GM12878 (cell line): ENCODE data around the gene SLC35C1. TPM values are rescaled to one million over a fixed set of nuclear protein-coding genes. Genes with fewer than 3 reads are reported as not detected.

Experiments
- ATAC-seq: fragments of 200-7000 bp; cut with Tn5 transposase; 3 replicates; pipeline ENCODE4 v1.9.1; 2020; ENCODE audit warnings: mild to moderate bottlenecking, moderate library complexity
- BruUV-seq: library from RNA; stranded (reverse); fragments of 400-500 nt; replicated peaks from 2 replicates; lab custom pipeline; 2021; lab: Mats Ljungman, UMichigan
- CTCF ChIA-PET: fragments of 300-600 bp; sonication (Branson Sonifier 250); formaldehyde crosslinking; extraction: SDS; loops from one replicate; lab custom pipeline; 2021; ENCODE audit warnings: inconsistent platforms; lab: Yijun Ruan, JAX
- POLR2A ChIA-PET: fragments of 350-600 bp; formaldehyde crosslinking; extraction: SDS; loops from one replicate; lab custom pipeline; 2021; ENCODE audit warnings: inconsistent platforms; lab: Charles Lee
- RAD21 ChIA-PET: fragments of 300-600 bp; sonication (Branson Sonifier 250); formaldehyde crosslinking; loops from one replicate; lab custom pipeline; 2023; ENCODE audit warnings: antibody characterized with exemption; ENCODE audit not compliant: unreplicated experiment; lab: Charles Lee
- SMC1A ChIA-PET: fragments of 300-600 bp; sonication (Branson Sonifier 250); formaldehyde crosslinking; loops from one replicate; lab custom pipeline; 2023; ENCODE audit not compliant: unreplicated experiment, uncharacterized antibody; lab: Charles Lee
- DNase-seq: peaks from one replicate; pipeline ENCODE4 v3.0.0-alpha.2; 2011; ENCODE audit warnings: low read depth, low spot score
- FAIRE-seq: peaks from 3 replicates; lab custom pipeline; 2011; peaks lifted over from hg19 to GRCh38; lab: Jason Lieb, UNC
- H2AFZ ChIP-seq: 2 replicates; pipeline ENCODE4 v1.6.0; 2011; ENCODE audit warnings: low read depth, low read length, control low read depth; ENCODE audit not compliant: control insufficient read depth
- H3K27ac ChIP-seq: 2 replicates; pipeline ENCODE4 v1.5.1; 2011; ENCODE audit warnings: control low read depth; ENCODE audit not compliant: control insufficient read depth, insufficient read depth
- H3K27me3 ChIP-seq, 2 experiments: replicated peaks in 1 of 2; 2 replicates each; pipeline versions ENCODE4 v1.6.0 to v1.6.1; 2011; ENCODE audit warnings: low read length in 1 of 2; ENCODE audit not compliant: control insufficient read depth in 2 of 2, insufficient read depth in 2 of 2
- H3K36me3 ChIP-seq, 2 experiments: 2 replicates each; pipeline ENCODE4 v1.5.1; 2011; ENCODE audit warnings: low read length in 1 of 2; ENCODE audit not compliant: control insufficient read depth in 2 of 2, insufficient read depth in 2 of 2
- H3K4me1 ChIP-seq: 2 replicates; pipeline ENCODE4 v1.6.1; 2011; ENCODE audit warnings: mild to moderate bottlenecking, low read length, moderate library complexity, mixed read lengths; ENCODE audit not compliant: control insufficient read depth, insufficient read depth
- H3K4me2 ChIP-seq: 2 replicates; pipeline ENCODE4 v1.6.0; 2011; ENCODE audit warnings: control low read depth; ENCODE audit not compliant: control insufficient read depth, insufficient read depth
- H3K4me3 ChIP-seq: fragments of 200-600 bp; sonication (generic); 2 replicates; pipeline ENCODE4 v1.5.1; 2016
- H3K79me2 ChIP-seq: 2 replicates; pipeline ENCODE4 v1.6.0; 2011; ENCODE audit warnings: low read length; ENCODE audit not compliant: control insufficient read depth, insufficient read depth
- H3K9ac ChIP-seq: 2 replicates; pipeline ENCODE4 v1.8.0; 2011; ENCODE audit warnings: low read length, control low read depth, mixed read lengths; ENCODE audit not compliant: control insufficient read depth, insufficient read depth
- H3K9me3 ChIP-seq: replicated peaks from 3 replicates; pipeline ENCODE4 v1.5.1; 2011; ENCODE audit warnings: mild to moderate bottlenecking, low read length; ENCODE audit not compliant: control insufficient read depth, insufficient read depth
- H4K20me1 ChIP-seq: 2 replicates; pipeline ENCODE4 v1.6.0; 2011; ENCODE audit not compliant: control insufficient read depth, insufficient read depth
- ATF7 ChIP-seq: fragments of 450-650 bp; IDR thresholded peaks from 2 replicates; pipeline ENCODE4 v1.6.1; 2016; ENCODE audit warnings: low read depth, mild to moderate bottlenecking
- BMI1 ChIP-seq: fragments of 450-650 bp; IDR thresholded peaks from 2 replicates; pipeline ENCODE4 v1.6.1; 2016; ENCODE audit warnings: mild to moderate bottlenecking, moderate library complexity, borderline replicate concordance
- CBX3 ChIP-seq: fragments of 200-600 bp; sonication (generic); IDR thresholded peaks from 2 replicates; pipeline ENCODE4 v1.6.1; 2016; ENCODE audit warnings: low read depth, borderline replicate concordance
- HDAC2 ChIP-seq: fragments of 200-600 bp; sonication (generic); IDR thresholded peaks from 2 replicates; pipeline ENCODE4 v1.6.1; 2017
- IKZF1 ChIP-seq: fragments of 450-650 bp; conservative IDR thresholded peaks from 2 replicates; pipeline ENCODE4 v1.6.1; 2017; ENCODE audit warnings: antibody characterized with exemption, mild to moderate bottlenecking
- KLF5 ChIP-seq: fragments of 450-650 bp; IDR thresholded peaks from 2 replicates; pipeline ENCODE4 v1.6.1; 2014; ENCODE audit warnings: mild to moderate bottlenecking; ENCODE audit not compliant: partially characterized antibody
- NFXL1 ChIP-seq: fragments of 450-650 bp; IDR thresholded peaks from 2 replicates; pipeline ENCODE4 v1.6.1; 2017; ENCODE audit warnings: antibody characterized with exemption, mild to moderate bottlenecking, borderline replicate concordance
- NR2C2 ChIP-seq: IDR thresholded peaks from 2 replicates; pipeline ENCODE4 v1.6.1; 2011; ENCODE audit warnings: borderline replicate concordance, low read depth; ENCODE audit not compliant: control insufficient read depth, insufficient read length
- RAD51 ChIP-seq: fragments of 450-650 bp; IDR thresholded peaks from 2 replicates; pipeline ENCODE4 v1.6.1; 2016; ENCODE audit warnings: moderate library complexity, mild to moderate bottlenecking, inconsistent platforms
- RBBP5 ChIP-seq: fragments of 200-600 bp; sonication (generic); conservative IDR thresholded peaks from 2 replicates; pipeline ENCODE4 v1.6.1; 2016
- SMAD5 ChIP-seq: IDR thresholded peaks from 2 replicates; pipeline ENCODE4 v1.6.1; 2016; ENCODE audit warnings: antibody characterized with exemption, low read depth
- SUZ12 ChIP-seq: fragments of 200-600 bp; sonication (generic); IDR thresholded peaks from one replicate; pipeline ENCODE4 v1.6.1; 2018; ENCODE audit warnings: antibody characterized with exemption, mild to moderate bottlenecking; ENCODE audit not compliant: unreplicated experiment
- TARDBP ChIP-seq: IDR thresholded peaks from 2 replicates; pipeline ENCODE4 v1.6.1; 2016; ENCODE audit warnings: borderline replicate concordance
- WGBS: methylation state at CpG from one replicate; pipeline ENCODE4 v1.1.6; 2016; ENCODE audit warnings: low lambda C conversion rate; ENCODE audit not compliant: insufficient replicate concordance, insufficient coverage; ENCODE audit errors: missing lambda C conversion rate; 5-methylcytosine and 5-hydroxymethylcytosine counted together
- in situ Hi-C: fragments of 300-500 bp; cut with MboI; formaldehyde crosslinking; loops from 9 replicates; pipeline ENCODE4 v1.14.3; 2018; ENCODE audit warnings: mixed read lengths
- intact Hi-C: fragments of 100-400 bp; cut with micrococcal nuclease; formaldehyde crosslinking; loops from one replicate; pipeline ENCODE4 v1.14.2; 2022; ENCODE audit not compliant: unreplicated experiment
- polyA plus RNA-seq, 11 experiments: library from polyadenylated mRNA; depleted of rRNA in 4 of 11; unstranded in 6 of 11; stranded (reverse) in 5 of 11; fragments of >200 nt; fragmentation: Nextera tagmentation in 4 of 11; fragmentation: Illumina TruSeq in 1 of 11; extraction: Ambion mirVana in 4 of 11; extraction: Trizol in 1 of 11; gene quantifications; 1 replicate in 1 of 11; 2 replicates in 10 of 11; pipeline versions ENCODE4 v1.2.1 to v1.2.3, GENCODE V29; 2011 to 2016; ENCODE audit warnings: inconsistent platforms in 2 of 11, missing spikeins in 2 of 11, low read depth in 1 of 11
- total RNA-seq, 4 experiments: library from RNA; depleted of rRNA in 3 of 4; stranded (reverse); fragments of >200 nt in 3 of 4; fragmentation: Illumina TruSeq in 1 of 4; extraction: Trizol in 1 of 4; gene quantifications; 2 replicates each; pipeline versions ENCODE4 v1.2.1 to v1.2.3, GENCODE V29; 2013 to 2021
- TF ChIP-seq, protein P1 (sequence below): IDR thresholded peaks from 2 replicates; pipeline ENCODE4 v1.6.1; 2012; ENCODE audit warnings: improper control_type of control experiment, low read depth, low read length; ENCODE audit not compliant: insufficient replicate concordance
- TF ChIP-seq, protein P2 (sequence below): IDR thresholded peaks from 2 replicates; pipeline ENCODE4 v1.6.1; 2011; ENCODE audit warnings: mild to moderate bottlenecking, low read depth, low read length, moderate library complexity; ENCODE audit not compliant: insufficient replicate concordance

Gene SLC35C1
- total and polyA plus RNA-seq, 10 of the 15 experiments (the other 5 are each of a cell fraction or from before 2014, with no cell fraction given): 0.55 to 9.7 (median 4.3) TPM

DNA sequence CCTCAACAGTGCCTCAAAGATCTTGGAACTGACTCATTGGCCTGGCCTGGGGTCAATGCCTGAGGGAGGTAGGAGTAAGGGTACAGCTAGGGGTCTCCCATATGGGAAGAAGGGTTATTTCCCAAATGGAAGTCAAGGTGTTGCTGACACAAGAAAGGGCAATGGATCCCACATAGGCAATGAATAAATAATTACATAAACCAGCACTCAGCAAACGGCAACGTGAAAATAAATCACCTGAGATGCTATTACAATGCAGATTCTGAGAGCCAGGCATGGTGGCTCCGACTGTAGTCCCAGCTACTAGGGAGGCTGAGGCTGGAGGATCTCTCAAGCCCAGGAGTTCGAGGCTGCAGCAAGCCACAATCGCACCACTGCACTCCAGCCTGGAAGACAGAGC is 36.5 kb upstream of the SLC35C1 start:
- POLR2A ChIA-PET: no interaction called here
- no TSS peak for BruUV-seq

DNA sequence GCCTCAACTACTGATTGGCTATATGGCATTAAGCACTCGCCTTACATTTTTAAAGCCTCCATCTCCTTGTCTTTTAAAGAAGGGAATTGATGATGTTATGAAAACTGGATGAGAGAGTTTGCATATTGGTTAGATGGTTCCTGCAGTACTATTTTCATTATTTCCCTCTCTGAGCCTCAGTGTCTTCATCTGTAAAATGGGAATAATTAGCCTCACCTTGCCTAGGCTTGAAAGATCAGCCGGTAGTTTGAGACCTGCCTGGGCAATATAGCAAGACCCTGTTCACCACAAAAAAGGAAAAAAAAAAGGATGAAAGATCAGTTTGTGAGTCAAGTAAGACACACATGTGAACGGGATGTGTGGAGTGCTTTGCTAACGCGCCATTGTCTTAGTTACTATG is 35.0 kb upstream of the SLC35C1 start:
- no peak for FAIRE-seq
- H3K79me2 ChIP-seq: no peaks in the 10 kb centered on the region
- H3K4me3 ChIP-seq: no peak overlapping the region
- no peak for DNase-seq
- no peak overlapping the region for H3K9ac ChIP-seq
- H3K36me3 ChIP-seq: no peaks in the 10 kb centered on the region
- no TSS peak for BruUV-seq
- peaks cover 0 to 7% of the 10 kb centered on the region in 2 experiments; a peak in 2 of 4 replicates for H3K27me3 ChIP-seq
- ChIA-PET CTCF (interaction anchor here (1.4 to 4.2 kb wide), 8 partner anchors 15 to 236 kb away, joined by 3 to 34 read pairs (median 19); no protein-coding TSS in a partner anchor), RAD21 (no interaction called here), POLR2A (no interaction called here), SMC1A (interaction anchor here (1.5 kb wide), 1 partner anchor 17 kb away, joined by 3 read pairs; no protein-coding TSS in a partner anchor)
- no peak overlapping the region for H3K4me2 ChIP-seq
- WGBS: 69% methylated on average over 4 of the region's 5 CpGs
- H2AFZ ChIP-seq: no peak overlapping the region
- no peaks in the 10 kb centered on the region for H3K9me3 ChIP-seq
- ATAC-seq: no peak
- no peaks in the 10 kb centered on the region for H4K20me1 ChIP-seq
- intact Hi-C loops: loop anchor here (5.0 to 10.0 kb wide), 2 partner anchors 113 to 655 kb away; no protein-coding TSS in a partner anchor
- in situ Hi-C loops: loop anchor here (10.0 kb wide), 1 partner anchor 395 kb away; no protein-coding TSS in a partner anchor
- H3K27ac ChIP-seq: no peak overlapping the region
- H3K4me1 ChIP-seq: peaks cover 16% of the 10 kb centered on the region
- TF ChIP-seq RBBP5 (no peak), HDAC2 (no peak), IKZF1 (no peak), NFXL1 (no peak), CBX3 (no peak), SUZ12 (no peak)
- TF ChIP-seq, protein P1, sequence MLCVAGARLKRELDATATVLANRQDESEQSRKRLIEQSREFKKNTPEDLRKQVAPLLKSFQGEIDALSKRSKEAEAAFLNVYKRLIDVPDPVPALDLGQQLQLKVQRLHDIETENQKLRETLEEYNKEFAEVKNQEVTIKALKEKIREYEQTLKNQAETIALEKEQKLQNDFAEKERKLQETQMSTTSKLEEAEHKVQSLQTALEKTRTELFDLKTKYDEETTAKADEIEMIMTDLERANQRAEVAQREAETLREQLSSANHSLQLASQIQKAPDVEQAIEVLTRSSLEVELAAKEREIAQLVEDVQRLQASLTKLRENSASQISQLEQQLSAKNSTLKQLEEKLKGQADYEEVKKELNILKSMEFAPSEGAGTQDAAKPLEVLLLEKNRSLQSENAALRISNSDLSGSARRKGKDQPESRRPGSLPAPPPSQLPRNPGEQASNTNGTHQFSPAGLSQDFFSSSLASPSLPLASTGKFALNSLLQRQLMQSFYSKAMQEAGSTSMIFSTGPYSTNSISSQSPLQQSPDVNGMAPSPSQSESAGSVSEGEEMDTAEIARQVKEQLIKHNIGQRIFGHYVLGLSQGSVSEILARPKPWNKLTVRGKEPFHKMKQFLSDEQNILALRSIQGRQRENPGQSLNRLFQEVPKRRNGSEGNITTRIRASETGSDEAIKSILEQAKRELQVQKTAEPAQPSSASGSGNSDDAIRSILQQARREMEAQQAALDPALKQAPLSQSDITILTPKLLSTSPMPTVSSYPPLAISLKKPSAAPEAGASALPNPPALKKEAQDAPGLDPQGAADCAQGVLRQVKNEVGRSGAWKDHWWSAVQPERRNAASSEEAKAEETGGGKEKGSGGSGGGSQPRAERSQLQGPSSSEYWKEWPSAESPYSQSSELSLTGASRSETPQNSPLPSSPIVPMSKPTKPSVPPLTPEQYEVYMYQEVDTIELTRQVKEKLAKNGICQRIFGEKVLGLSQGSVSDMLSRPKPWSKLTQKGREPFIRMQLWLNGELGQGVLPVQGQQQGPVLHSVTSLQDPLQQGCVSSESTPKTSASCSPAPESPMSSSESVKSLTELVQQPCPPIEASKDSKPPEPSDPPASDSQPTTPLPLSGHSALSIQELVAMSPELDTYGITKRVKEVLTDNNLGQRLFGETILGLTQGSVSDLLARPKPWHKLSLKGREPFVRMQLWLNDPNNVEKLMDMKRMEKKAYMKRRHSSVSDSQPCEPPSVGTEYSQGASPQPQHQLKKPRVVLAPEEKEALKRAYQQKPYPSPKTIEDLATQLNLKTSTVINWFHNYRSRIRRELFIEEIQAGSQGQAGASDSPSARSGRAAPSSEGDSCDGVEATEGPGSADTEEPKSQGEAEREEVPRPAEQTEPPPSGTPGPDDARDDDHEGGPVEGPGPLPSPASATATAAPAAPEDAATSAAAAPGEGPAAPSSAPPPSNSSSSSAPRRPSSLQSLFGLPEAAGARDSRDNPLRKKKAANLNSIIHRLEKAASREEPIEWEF: no peak

More for the DNA sequence above, 36.5 kb upstream of the SLC35C1 start:
- ChIA-PET SMC1A (interaction anchor here (0.6 to 1.6 kb wide), 4 partner anchors 74 to 398 kb away, joined by 3 read pairs; no protein-coding TSS in a partner anchor), CTCF (interaction anchor here (1.3 to 1.5 kb wide), 3 partner anchors 55 to 238 kb away, joined by 3 to 4 read pairs (median 3); no protein-coding TSS in a partner anchor), RAD21 (no interaction called here)
- no peak for FAIRE-seq
- in situ Hi-C loops: no loop called here
- WGBS: 46% methylated on average over 5 of the region's 5 CpGs
- TF ChIP-seq BMI1: no peak
- no peak for TF ChIP-seq KLF5
- no peak for TF ChIP-seq RAD51
- TF ChIP-seq NR2C2: no peak
- TF ChIP-seq ATF7: no peak
- no peak for TF ChIP-seq TARDBP
- TF ChIP-seq, protein P2, sequence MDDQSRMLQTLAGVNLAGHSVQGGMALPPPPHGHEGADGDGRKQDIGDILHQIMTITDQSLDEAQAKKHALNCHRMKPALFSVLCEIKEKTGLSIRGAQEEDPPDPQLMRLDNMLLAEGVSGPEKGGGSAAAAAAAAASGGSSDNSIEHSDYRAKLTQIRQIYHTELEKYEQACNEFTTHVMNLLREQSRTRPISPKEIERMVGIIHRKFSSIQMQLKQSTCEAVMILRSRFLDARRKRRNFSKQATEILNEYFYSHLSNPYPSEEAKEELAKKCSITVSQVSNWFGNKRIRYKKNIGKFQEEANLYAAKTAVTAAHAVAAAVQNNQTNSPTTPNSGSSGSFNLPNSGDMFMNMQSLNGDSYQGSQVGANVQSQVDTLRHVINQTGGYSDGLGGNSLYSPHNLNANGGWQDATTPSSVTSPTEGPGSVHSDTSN: no peak
- TF ChIP-seq SMAD5: no peak
- intact Hi-C loops: no loop called here
- Histone ChIP-seq H3K4me3 (no peak overlapping the region), H3K27me3 (peaks cover 2 to 7% of the 10 kb centered on the region in 2 experiments; a peak in 3 of 4 replicates), H3K9ac (no peak overlapping the region), H2AFZ (no peak overlapping the region), H3K27ac (no peak overlapping the region), H3K79me2 (no peaks in the 10 kb centered on the region), H3K36me3 (no peaks in the 10 kb centered on the region), H3K9me3 (no peaks in the 10 kb centered on the region), H3K4me1 (peaks cover 16% of the 10 kb centered on the region), H3K4me2 (no peak overlapping the region), H4K20me1 (no peaks in the 10 kb centered on the region)
- ATAC-seq: no peak
- DNase-seq: no peak
